ENCODE data around the gene KCTD21.

Gene KCTD21

GRCh38 chr11:78189174-78189724 is 823 bp upstream of the KCTD21 start:
- TF ChIP-seq GATA2 (IDR thresholded peaks at IDR 0.05; ENCODE audit: low read depth, low read length), result no peak
- TF ChIP-seq GATA3 (IDR thresholded peaks at IDR 0.05; ENCODE audit: low read depth, low read length), result no peak

- TF ChIP-seq GATA3 (IDR thresholded peaks at IDR 0.05; ENCODE audit: low read depth, low read length) (no peak), GATA2 (IDR thresholded peaks at IDR 0.05; ENCODE audit: low read depth, low read length) (no peak)
Observed at GRCh38 chr11:78187366-78188285, 800 bp downstream of the KCTD21 start.

GRCh38 chr11:78181185-78181584 is 7.2 kb downstream of the KCTD21 start:
- TF ChIP-seq GATA3 (IDR thresholded peaks at IDR 0.05; ENCODE audit: low read depth, low read length) (no peak), GATA2 (IDR thresholded peaks at IDR 0.05; ENCODE audit: low read depth, low read length) (no peak)

- TF ChIP-seq GATA3 (IDR thresholded peaks at IDR 0.05; ENCODE audit: low read depth, low read length), result no peak
- no peak for TF ChIP-seq GATA2 (IDR thresholded peaks at IDR 0.05; ENCODE audit: low read depth, low read length)
Observed at GRCh38 chr11:78180751-78181150, 7.7 kb downstream of the KCTD21 start.

GRCh38 chr11:78179459-78180071 is 8.9 kb downstream of the KCTD21 start:
- TF ChIP-seq GATA3 (IDR thresholded peaks at IDR 0.05; ENCODE audit: low read depth, low read length) (no peak), GATA2 (IDR thresholded peaks at IDR 0.05; ENCODE audit: low read depth, low read length) (no peak)

GRCh38 chr11:78177216-78177615 is 11.2 kb downstream of the KCTD21 start:
- no peak for TF ChIP-seq GATA2 (IDR thresholded peaks at IDR 0.05; ENCODE audit: low read depth, low read length)
- no peak for TF ChIP-seq GATA3 (IDR thresholded peaks at IDR 0.05; ENCODE audit: low read depth, low read length)

- TF ChIP-seq GATA2 (IDR thresholded peaks at IDR 0.05; ENCODE audit: low read depth, low read length) (no peak), GATA3 (IDR thresholded peaks at IDR 0.05; ENCODE audit: low read depth, low read length) (no peak)
Observed at GRCh38 chr11:78176605-78177141, 11.8 kb downstream of the KCTD21 start.

- TF ChIP-seq GATA3 (IDR thresholded peaks at IDR 0.05; ENCODE audit: low read depth, low read length) (no peak), GATA2 (IDR thresholded peaks at IDR 0.05; ENCODE audit: low read depth, low read length) (no peak)
Observed at GRCh38 chr11:78171951-78172350, 16.5 kb downstream of the KCTD21 start.

GRCh38 chr11:78170874-78171549 is 17.4 kb downstream of the KCTD21 start:
- TF ChIP-seq GATA2 (IDR thresholded peaks at IDR 0.05; ENCODE audit: low read depth, low read length) (no peak), GATA3 (IDR thresholded peaks at IDR 0.05; ENCODE audit: low read depth, low read length) (no peak)

GRCh38 chr11:78170413-78170812 is 18.0 kb downstream of the KCTD21 start:
- TF ChIP-seq GATA2 (IDR thresholded peaks at IDR 0.05; ENCODE audit: low read depth, low read length), result no peak

GRCh38 chr11:78168539-78169477 is 19.6 kb downstream of the KCTD21 start:
- TF ChIP-seq GATA2 (IDR thresholded peaks at IDR 0.05; ENCODE audit: low read depth, low read length) (no peak), GATA3 (IDR thresholded peaks at IDR 0.05; ENCODE audit: low read depth, low read length) (no peak)

GRCh38 chr11:78166855-78167469 is 21.5 kb downstream of the KCTD21 start:
- TF ChIP-seq GATA2 (IDR thresholded peaks at IDR 0.05; ENCODE audit: low read depth, low read length), result no peak
- no peak for TF ChIP-seq GATA3 (IDR thresholded peaks at IDR 0.05; ENCODE audit: low read depth, low read length)

- TF ChIP-seq GATA2 (IDR thresholded peaks at IDR 0.05; ENCODE audit: low read depth, low read length) (no peak), GATA3 (IDR thresholded peaks at IDR 0.05; ENCODE audit: low read depth, low read length) (no peak)
Observed at GRCh38 chr11:78164471-78164870, 24.0 kb downstream of the KCTD21 start.
